GM19043 (cell line): ENCODE results near the gene TRIM40.
"Not testable (repeated sequence)": the region's sequence is repeated elsewhere in the genome, so short reads cannot be mapped to it uniquely, and the experiment has no call there.

Experiments used
- ATAC-seq: cut with Tn5 transposase; IDR thresholded peaks from one replicate; pipeline ENCODE4 v1.9.1; 2021; ENCODE audit warnings: low read depth; ENCODE audit not compliant: unreplicated experiment

Gene TRIM40

DNA sequence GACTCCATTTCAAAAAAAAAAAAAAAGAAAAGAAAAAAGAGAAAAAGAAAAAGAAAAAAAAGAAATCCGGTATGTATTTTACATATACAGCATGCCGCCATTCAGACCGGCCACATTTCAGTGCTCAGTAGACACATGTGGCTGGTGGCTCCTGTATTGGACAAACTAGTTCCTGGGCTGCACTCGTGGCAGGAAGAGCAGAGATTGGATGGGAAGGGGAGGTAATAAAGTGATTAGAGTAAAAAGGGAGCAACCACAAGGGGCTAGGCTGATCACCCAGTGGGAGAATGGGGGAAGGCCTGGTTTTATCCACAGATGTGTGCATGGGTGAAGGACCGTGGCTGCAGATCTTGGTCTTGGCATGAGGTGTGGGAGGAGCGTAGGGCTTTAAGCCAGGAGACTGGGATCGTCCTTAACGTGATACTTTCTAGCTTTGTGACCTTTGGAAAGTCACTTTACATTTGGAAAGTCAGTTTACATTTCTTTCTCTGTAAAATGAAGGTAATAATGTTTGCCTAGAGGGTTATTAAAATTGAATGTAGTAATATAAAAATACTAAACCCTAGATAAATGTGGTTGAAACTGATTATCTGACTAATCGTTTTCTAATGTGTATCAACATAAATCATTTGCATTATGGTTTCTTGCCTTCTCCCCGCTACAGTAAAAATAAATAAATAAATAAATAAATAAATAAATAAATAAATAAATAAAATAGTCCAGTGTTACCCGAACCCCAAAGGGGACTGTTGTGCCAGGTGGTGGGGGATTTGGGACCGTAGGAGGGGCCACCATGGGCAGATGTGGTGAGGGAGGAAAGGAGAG is 26.5 kb downstream of the TRIM40 start:
- ATAC-seq = no peak

DNA sequence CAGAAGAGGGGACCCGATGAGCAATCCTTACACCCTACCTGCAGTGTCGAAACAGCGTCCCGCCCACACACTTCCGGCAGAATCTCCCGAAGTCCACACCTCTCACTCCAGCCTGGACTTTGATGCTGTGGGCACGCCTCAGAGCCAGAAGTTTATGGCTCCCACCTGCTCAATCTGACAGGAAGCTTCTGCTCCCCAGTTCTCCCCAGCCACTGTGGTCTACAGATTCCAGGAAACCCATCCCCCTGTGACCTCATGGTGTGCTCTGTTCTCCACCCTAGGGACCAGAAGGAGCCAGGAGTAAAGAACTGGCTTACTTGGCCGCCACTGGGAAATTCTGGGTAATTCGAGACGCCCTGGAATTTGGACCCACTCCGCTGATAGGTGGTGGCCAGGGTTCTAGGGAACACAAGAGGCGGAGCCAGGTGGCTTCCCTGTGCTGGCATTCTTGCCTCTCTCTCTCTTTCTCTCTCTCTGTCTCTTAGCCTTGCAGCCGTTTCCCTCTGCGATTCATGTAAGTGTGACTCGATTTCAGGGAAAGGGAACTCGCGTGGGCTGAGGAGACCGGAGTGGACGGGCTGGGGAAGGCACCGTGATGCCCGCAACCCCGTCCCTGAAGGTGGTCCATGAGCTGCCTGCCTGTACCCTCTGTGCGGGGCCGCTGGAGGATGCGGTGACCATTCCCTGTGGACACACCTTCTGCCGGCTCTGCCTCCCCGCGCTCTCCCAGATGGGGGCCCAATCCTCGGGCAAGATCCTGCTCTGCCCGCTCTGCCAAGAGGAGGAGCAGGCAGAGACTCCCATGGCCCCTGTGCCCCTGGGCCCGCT is 27.4 kb downstream of the TRIM40 start, which contains the start of gene TRIM15:
TSS of gene TRIM15 (plus strand) at position 457 of the 828 bp plus-strand sequence. CDS start at position 596, 139 bp downstream.
- no peak for ATAC-seq

DNA sequence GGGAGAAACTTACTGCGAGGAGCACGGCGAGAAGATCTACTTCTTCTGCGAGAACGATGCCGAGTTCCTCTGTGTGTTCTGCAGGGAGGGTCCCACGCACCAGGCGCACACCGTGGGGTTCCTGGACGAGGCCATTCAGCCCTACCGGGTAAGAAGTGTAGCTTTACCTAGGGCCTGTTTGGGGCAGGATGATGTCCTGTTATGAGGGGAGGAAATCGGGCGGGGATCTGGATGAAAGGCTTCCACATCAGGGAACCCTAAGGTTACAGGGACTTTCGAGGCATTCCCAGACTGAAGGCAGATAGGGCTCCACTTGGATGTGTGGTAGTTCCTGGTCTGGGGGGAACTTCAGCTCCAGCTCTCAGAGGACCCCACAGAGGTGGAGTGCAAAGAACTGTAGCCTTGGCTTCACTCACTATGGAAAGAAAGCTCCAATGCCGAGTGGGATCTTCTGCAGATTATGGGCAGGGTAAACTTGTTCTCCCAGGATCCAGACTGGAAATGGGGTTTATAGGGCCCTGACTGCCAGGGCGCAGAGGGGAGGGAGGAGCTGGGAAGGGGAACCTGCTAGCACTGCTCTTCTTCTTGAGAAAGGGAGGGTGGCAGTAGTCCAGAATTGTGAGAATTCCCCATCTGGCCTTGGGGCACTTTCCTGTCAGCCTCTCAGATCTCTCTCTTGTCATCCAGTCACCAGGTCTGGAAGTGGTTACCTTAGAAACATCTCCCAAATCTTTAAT is 28.1 kb downstream of the TRIM40 start:
- no peak for ATAC-seq

DNA sequence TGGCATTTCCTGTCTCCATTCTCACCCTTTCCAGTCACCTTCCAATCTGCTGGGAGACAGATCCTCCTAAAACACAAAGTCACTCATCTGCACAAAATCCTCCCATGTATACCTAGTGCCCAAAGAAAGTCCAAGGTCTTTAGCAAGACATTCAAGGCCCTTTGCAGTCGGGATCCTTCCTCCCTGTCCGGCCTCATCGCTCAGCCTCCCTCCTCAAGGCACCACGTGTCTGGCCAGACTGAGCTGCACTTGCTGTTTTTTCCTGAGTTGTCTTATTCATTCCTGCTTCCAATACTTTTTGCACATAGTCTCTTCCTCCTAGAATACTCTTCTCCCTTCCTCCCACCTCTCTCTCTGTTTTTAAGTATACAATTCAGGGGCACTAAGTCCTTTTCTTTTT is 28.8 kb downstream of the TRIM40 start:
- no peak for ATAC-seq

DNA sequence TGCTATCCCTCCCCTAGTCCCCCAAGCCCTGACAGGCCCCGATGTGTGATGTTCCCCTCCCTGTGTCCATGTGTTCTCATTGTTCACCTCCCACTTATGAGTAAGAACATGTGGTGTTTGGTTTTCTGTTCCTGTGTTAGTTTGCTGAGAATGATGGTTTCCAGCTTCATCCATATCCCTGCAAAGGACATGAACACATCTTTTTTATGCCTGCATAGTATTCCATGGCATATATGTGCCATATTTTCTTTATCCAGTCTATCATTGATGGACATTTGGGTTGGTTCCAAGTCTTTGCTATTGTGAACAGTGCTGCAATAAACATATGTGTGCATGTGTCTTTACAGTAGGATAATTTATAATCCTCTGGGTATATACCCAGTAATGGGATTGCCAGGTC is 29.3 kb downstream of the TRIM40 start:
- ATAC-seq = not testable (repeated sequence)

DNA sequence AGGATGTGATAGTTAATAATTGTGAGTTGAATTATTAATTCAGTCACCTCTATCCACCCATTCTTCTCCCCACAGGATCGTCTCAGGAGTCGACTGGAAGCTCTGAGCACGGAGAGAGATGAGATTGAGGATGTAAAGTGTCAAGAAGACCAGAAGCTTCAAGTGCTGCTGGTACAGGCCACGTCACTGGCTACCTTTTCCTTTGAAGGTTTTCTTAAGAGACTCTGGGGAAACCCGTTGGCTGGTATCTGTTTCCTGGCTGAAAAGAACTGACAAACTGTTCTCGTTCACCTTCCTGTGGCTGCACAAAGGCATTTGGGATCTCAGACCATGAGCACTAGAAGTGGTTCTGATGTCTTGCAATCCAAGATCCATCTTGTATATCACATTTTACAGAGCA is 31.2 kb downstream of the TRIM40 start:
- ATAC-seq = no peak

DNA sequence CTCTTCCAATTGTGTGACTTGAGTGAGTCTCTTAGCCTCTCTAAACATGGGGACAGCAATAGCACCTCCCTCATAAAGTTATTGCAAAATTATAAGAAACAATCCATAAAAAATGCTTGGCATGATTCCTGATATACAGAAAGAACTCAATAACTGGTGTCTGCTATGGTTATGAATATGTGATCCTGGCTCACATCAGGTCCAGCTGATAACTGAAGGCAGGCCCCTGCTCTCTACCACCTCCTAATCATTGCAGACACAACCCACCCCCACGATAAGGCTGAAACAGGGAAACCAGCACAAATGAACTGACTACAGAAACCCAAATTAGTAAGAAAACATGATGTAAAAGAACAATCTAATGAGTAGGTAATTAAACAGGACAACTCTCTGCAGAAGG is 32.8 kb downstream of the TRIM40 start:
- no peak for ATAC-seq

DNA sequence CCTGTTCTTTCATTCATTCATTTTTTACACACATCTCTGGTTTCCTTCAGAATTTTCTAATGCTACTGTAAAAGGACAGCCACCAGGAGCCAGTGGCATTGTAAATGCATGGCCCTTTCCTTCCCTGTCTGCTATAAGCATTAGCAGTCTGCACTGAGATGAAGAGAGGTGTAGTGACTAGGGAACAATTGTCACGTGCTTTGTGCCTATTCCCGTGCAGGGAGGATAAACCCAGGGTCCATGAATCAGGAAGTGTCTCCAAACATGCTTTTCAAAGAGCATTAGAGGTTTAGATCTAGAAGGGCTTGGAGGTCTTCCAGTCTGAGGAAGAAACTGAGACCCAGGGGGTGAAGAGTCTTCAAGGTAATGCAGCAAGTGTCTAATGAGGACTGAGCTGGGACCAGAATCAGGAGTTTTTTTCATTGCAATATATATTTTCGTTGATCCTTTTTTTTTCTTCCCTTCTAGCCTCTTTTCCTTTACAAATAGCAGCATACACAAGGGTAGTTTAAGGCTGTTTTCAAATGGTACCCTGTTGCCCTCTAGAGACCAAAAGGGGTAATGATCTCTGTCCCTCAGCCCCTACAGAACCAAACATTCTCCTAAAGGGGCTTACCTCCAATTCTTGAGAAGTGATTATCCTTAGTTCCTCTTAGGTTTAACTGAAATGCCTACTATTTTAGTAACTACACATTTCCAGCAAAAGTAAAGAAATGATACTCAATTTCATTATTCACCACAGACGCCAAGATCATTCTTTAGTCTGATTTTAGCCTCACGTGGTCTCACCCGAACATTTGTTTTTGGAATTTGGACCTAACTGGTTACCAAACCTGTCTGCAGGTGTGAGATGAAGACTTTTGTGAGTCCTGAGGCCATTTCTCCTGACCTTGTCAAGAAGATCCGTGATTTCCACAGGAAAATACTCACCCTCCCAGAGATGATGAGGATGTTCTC is 34.0 kb downstream of the TRIM40 start:
- ATAC-seq = no peak

DNA sequence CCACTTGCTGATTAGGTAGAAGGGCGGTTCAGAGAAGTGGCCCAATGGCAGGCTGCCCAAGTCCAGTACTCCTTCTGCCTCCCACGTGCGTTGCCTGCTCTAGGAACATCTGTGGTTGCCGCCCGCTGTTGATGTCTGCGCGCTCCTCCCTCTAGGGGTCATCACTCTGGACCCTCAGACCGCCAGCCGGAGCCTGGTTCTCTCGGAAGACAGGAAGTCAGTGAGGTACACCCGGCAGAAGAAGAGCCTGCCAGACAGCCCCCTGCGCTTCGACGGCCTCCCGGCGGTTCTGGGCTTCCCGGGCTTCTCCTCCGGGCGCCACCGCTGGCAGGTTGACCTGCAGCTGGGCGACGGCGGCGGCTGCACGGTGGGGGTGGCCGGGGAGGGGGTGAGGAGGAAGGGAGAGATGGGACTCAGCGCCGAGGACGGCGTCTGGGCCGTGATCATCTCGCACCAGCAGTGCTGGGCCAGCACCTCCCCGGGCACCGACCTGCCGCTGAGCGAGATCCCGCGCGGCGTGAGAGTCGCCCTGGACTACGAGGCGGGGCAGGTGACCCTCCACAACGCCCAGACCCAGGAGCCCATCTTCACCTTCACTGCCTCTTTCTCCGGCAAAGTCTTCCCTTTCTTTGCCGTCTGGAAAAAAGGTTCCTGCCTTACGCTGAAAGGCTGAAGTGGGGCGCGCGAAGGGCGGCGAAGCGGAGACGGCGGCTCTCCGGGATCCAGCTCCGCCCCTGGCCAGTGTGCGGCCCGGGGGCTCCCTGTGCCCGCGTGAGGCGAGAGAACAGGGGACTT is 35.9 kb downstream of the TRIM40 start:
- no peak for ATAC-seq

DNA sequence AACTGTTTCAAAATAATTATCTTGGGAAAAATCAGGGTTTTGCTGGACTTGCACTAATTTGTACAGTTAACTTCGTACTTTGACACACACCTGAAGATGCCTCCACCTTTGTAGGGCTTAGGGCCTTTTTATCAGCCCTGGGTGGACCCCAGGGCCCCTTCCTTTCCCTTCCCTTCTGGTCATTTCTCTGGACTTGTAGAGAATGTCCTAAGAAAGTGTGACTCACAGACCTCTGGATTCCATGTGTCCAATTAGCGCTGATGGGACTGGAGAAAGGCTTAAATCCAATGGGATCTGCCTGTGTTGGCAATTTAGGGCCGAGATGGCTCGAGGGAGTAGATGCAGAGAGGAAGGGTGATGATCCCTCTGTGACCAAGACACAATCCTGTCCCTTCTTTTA is 36.7 kb downstream of the TRIM40 start:
- no peak for ATAC-seq

DNA sequence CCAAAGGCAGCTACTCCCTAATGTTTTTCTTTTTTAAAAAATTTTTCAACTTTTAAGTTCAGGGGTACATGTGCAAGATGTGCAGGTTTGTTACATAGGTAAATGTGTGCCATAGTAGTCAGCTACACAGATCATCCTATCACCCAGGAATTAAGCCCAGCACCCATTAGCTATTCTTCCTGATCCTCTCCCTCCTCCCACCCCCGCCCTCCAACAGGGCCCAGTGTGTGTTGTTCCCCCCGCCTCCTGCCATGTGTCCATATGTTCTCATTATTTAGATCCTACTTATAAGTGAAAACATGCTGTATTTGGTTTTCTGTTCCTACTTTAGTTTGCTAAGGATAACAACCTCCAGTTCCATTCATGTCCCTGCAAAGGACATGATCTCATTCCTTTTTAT is 39.8 kb downstream of the TRIM40 start:
- no peak for ATAC-seq

DNA sequence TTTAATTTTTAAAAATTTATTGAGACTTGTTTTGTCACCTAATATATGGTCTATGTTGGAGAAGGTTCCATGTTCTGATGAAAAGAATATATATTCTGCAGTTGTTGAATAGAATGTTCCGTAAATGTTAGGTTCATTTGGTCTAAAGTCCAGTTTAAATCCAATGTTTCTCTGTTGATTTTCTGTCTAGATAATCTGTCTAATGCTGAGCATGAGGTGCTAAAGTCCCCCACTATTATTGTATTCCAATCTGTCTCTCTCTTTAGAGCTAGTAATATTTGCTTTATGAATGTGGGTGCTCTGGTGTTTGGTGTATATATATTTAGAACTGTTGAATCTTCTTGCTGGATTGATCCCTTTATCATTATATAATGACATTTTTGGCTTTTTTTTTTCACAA is 42.9 kb downstream of the TRIM40 start:
- ATAC-seq = no peak

DNA sequence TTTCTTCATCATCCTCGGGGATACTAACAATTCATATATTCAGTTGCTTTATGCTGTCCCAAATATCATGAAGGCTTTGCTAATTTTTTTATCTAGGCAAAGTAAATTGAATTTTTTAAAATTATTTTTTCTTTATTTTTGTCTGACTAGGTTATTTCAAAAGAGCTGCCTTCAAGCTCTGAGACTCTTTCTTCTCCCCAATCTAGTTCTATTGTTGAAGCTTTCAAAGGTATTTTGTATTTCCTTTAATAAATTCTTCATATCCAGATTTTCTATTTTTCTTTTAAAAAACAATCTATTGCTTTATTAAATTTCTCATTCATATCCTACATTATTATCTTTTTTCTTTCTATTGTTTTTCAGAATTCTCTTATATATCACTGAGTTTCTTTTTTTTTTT is 44.2 kb downstream of the TRIM40 start:
- ATAC-seq = no peak

DNA sequence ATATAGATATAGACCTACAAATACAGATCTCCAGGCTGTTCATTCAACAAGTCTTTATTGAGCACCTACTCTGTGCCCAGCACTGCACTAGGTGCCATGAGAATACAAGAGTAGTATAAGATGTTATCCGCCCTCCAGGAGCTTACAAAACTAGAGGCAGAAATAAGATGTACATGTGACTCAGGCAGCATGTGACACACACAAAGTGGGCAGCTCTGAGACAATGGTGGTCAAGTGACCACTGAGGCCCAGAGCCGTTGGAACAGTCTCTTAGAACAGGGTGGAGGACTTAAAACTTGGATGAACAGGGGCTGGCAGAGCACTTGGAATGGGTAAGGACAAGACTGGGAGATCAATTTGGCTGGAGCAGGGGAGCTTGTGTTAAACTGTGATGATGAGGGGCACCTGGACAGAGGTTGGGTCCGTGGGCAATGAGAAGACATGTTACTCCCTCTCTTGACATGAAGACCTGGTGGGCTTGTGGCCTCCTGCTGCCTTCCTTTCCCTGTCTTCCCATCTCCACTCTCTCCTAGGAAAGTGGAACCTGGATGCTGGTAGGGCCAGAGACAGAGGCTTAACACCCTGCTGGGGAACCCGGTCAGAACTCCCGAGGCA is 48.6 kb downstream of the TRIM40 start:
- no peak for ATAC-seq

DNA sequence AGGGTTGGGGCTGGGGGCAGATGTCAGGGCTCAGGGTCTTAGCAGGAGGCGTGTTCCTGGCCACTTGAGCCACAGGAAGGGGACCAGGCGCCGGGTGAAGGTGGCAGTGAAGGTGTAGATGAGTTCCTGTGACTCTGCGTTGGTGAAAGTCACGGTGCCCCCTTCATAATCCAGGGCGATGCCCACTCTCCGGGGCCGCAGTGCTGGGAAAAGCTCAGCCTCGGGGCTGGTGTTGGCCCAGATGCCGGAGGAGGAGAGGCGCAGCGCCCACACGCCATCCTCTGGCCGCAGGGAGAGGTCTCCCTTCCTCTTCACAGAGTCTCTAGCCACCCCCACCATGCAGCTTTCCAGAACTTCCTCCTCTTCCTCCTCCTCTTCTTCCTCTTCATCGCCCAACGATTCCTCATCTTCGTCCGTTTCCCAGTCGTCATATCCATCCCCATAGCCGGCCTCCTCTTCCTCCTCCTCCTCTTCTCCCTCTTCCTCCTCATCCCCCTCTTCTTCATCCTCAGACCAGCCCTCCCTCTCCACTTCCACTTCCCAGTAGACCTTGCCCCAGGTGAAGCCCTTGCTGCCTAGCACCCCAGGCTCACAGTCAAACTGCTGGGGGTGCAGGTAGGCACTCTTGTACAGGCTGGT is 50.0 kb downstream of the TRIM40 start:
- ATAC-seq = no peak

DNA sequence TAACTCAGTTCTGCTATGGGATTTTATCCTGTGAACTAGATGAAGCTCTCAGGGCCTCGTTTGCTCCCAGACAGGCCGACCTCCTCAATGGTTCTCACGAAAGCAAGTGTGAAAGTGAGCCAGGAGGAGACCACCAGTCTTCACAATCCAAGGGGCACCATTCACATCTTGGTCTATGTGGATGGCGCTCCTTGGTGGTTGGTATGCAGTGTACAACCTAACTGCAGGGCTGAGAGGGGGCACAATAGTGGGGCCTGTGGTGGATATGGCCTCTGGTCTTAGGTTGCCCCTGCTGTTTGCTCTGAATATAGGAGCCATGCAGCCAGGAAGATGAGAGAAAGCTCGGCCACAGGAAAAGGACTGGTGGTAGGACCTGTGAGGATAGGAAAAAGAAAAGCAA is 52.6 kb downstream of the TRIM40 start:
- ATAC-seq = no peak

DNA sequence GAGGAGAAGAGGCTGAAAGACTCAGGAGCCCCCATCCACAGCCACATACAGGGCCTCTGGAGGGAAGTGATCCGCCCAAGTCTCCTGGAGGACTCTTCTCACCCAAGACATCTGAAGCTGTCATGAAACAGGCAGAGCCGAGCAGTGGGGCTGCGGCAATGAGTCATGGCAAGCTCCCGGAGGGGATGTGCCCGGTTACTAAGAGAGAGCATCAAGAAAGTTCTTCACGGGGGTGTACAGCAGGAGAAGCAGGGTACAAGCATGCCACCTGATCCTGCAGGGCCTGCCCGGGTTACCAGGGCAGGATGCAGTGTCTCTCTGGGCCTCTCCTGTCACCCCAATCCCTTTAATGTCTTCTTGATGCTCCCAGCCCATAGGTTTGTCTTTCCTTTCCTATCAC is 56.1 kb downstream of the TRIM40 start:
- ATAC-seq = no peak
